OCI-LY1 (cell line): Measurements from ENCODE around the gene ITGAX.

Experiments
- H2AFZ ChIP-seq: fragments of 200-600 bp; sonication (generic), shearing (Covaris generic); 2 replicates; pipeline ENCODE4 v1.6.0; 2014; ENCODE audit warnings: antibody characterized with exemption, mild to moderate bottlenecking, low read length
- H3F3A ChIP-seq: fragments of 200-600 bp; sonication (generic), shearing (Covaris generic); 2 replicates; pipeline ENCODE4 v1.6.0; 2014; ENCODE audit warnings: mild to moderate bottlenecking, antibody characterized with exemption, low read length, moderate library complexity; ENCODE audit not compliant: insufficient read depth
- H3K27ac ChIP-seq: fragments of 200-600 bp; sonication (generic); 2 replicates; pipeline ENCODE4 v1.5.1; 2014; ENCODE audit warnings: low read length, mixed run types, mild to moderate bottlenecking, low read depth; ENCODE audit not compliant: poor library complexity, severe bottlenecking
- H3K27me3 ChIP-seq: fragments of 200-600 bp; sonication (generic); 2 replicates; pipeline ENCODE4 v1.6.0; 2014; ENCODE audit warnings: antibody characterized with exemption, mild to moderate bottlenecking, low read length, moderate library complexity; ENCODE audit not compliant: insufficient read depth
- H3K36me3 ChIP-seq: fragments of 200-600 bp; sonication (generic); 2 replicates; pipeline ENCODE4 v1.6.1; 2014; ENCODE audit warnings: mild to moderate bottlenecking, antibody characterized with exemption, low read length, moderate library complexity, mixed read lengths; ENCODE audit not compliant: insufficient read depth
- H3K4me1 ChIP-seq: fragments of 200-600 bp; sonication (generic); 2 replicates; pipeline ENCODE4 v1.5.1; 2014; ENCODE audit warnings: mild to moderate bottlenecking, low read length, moderate library complexity; ENCODE audit not compliant: insufficient read depth, severe bottlenecking
- H3K4me2 ChIP-seq: fragments of 200-600 bp; sonication (generic), shearing (Covaris generic); 2 replicates; pipeline ENCODE4 v1.6.1; 2014; ENCODE audit warnings: low read length
- H3K4me3 ChIP-seq: fragments of 200-600 bp; sonication (generic); 2 replicates; pipeline ENCODE4 v1.5.1; 2014; ENCODE audit warnings: low read length, low read depth, mild to moderate bottlenecking, mixed read lengths; ENCODE audit not compliant: poor library complexity, severe bottlenecking
- H3K79me2 ChIP-seq: fragments of 200-600 bp; shearing (Covaris generic); 2 replicates; pipeline ENCODE4 v1.6.1; 2016; ENCODE audit warnings: mixed run types, low read length, mixed read lengths; ENCODE audit not compliant: insufficient read depth
- H3K9ac ChIP-seq: fragments of 200-600 bp; sonication (generic), shearing (Covaris generic); 2 replicates; pipeline ENCODE4 v1.6.1; 2014; ENCODE audit warnings: mild to moderate bottlenecking, low read length, mixed read lengths
- H3K9me2 ChIP-seq: fragments of 200-600 bp; sonication (generic), shearing (Covaris generic); 2 replicates; pipeline ENCODE4 v1.6.1; 2014; ENCODE audit warnings: low read depth, mild to moderate bottlenecking, low read length, mixed read lengths
- H3K9me3 ChIP-seq: fragments of 200-600 bp; shearing (Covaris generic); 2 replicates; pipeline ENCODE4 v1.6.1; 2014; ENCODE audit warnings: low read length, mixed read lengths
- H4K20me1 ChIP-seq: fragments of 200-600 bp; sonication (generic), shearing (Covaris generic); 2 replicates; pipeline ENCODE4 v1.6.0; 2016; ENCODE audit warnings: mild to moderate bottlenecking, low read length; ENCODE audit not compliant: insufficient read depth
- CTCF ChIP-seq: fragments of 200-600 bp; sonication (generic), shearing (Covaris generic); IDR thresholded peaks from 2 replicates; pipeline ENCODE4 v1.5.1; 2017; ENCODE audit warnings: mild to moderate bottlenecking, antibody characterized with exemption, low read length, moderate library complexity, mixed read lengths
- EZH2 ChIP-seq: fragments of 200-600 bp; sonication (generic), shearing (Covaris generic); IDR thresholded peaks from 2 replicates; pipeline ENCODE4 v1.8.0; 2017; ENCODE audit warnings: borderline replicate concordance, mixed run types, mild to moderate bottlenecking, antibody characterized with exemption, low read length, moderate library complexity, mixed read lengths

Gene ITGAX

GRCh38 chr16:31322500-31322899 is 32.5 kb upstream of the ITGAX start:
- Histone ChIP-seq H2AFZ (no peak overlapping the region), H3K36me3 (no peaks in the 10 kb centered on the region), H3K79me2 (no peaks in the 10 kb centered on the region), H4K20me1 (no peaks in the 10 kb centered on the region), H3K4me2 (no peak overlapping the region), H3F3A (no peaks in the 10 kb centered on the region), H3K9ac (no peak overlapping the region), H3K27me3 (peaks cover 6% of the 10 kb centered on the region; the same call in 1 of the 2 replicates), H3K4me3 (no peak overlapping the region), H3K4me1 (no peaks in the 10 kb centered on the region), H3K9me3 (0 out of 2 replicates have a peak, but pooled peaks cover 6% of the 10 kb centered on the region), H3K9me2 (no peaks in the 10 kb centered on the region), H3K27ac (no peak overlapping the region)
- no peak for TF ChIP-seq CTCF
- no peak for TF ChIP-seq EZH2

GRCh38 chr16:31323959-31324629 is 30.9 kb upstream of the ITGAX start:
- Histone ChIP-seq H3K36me3 (no peaks in the 10 kb centered on the region), H2AFZ (no peak overlapping the region), H3K9me3 (0 out of 2 replicates have a peak, but pooled peaks cover 6% of the 10 kb centered on the region), H3K79me2 (no peaks in the 10 kb centered on the region), H3K4me2 (no peak overlapping the region), H3K9ac (no peak overlapping the region), H3K27me3 (peaks cover 6% of the 10 kb centered on the region; the same call in 1 of the 2 replicates), H3K4me1 (no peaks in the 10 kb centered on the region), H3K9me2 (no peaks in the 10 kb centered on the region), H3K4me3 (no peak overlapping the region), H4K20me1 (no peaks in the 10 kb centered on the region), H3K27ac (no peak overlapping the region), H3F3A (no peaks in the 10 kb centered on the region)
- TF ChIP-seq EZH2 = no peak
- TF ChIP-seq CTCF = no peak

GRCh38 chr16:31325171-31325570 is 29.8 kb upstream of the ITGAX start:
- H3K4me2 ChIP-seq = no peak overlapping the region
- no peaks in the 10 kb centered on the region for H3F3A ChIP-seq
- peaks cover 6% of the 10 kb centered on the region; the same call in 1 of the 2 replicates for H3K27me3 ChIP-seq
- H4K20me1 ChIP-seq = no peaks in the 10 kb centered on the region
- no peaks in the 10 kb centered on the region for H3K9me2 ChIP-seq
- H3K79me2 ChIP-seq = no peaks in the 10 kb centered on the region
- H3K9ac ChIP-seq = no peak overlapping the region
- no peak overlapping the region for H3K4me3 ChIP-seq
- H3K4me1 ChIP-seq = no peaks in the 10 kb centered on the region
- TF ChIP-seq EZH2 (no peak), CTCF (no peak)
- no peak overlapping the region for H2AFZ ChIP-seq
- H3K27ac ChIP-seq = no peak overlapping the region
- H3K9me3 ChIP-seq = 0 out of 2 replicates have a peak, but pooled peaks cover 6% of the 10 kb centered on the region
- no peaks in the 10 kb centered on the region for H3K36me3 ChIP-seq
